Prostate gland (tissue), 2 donors: ENCODE results near the gene CASQ2. TPM values are rescaled to one million over a fixed set of nuclear protein-coding genes. Genes with fewer than 3 reads are reported as not detected.

Experiments used
- DNase-seq: peaks from one replicate; pipeline ENCODE4 v3.0.0-alpha.2; 2019; ENCODE audit warnings: low spot score
- H3K27ac ChIP-seq, 2 donors: fragments of 200-600 bp; sonication (generic); 2 replicates each; pipeline ENCODE4 v1.5.1; 2017 to 2019
- H3K27me3 ChIP-seq: fragments of 200-600 bp; sonication (generic); replicated peaks from 2 replicates; pipeline ENCODE4 v1.5.1; 2019; ENCODE audit not compliant: insufficient read depth
- H3K36me3 ChIP-seq, 2 donors: fragments of 200-600 bp; sonication (generic); 1 replicate in 1 of 2; 2 replicates in 1 of 2; pipeline versions ENCODE4 v1.5.1 to v1.8.1; 2017 to 2019
- H3K4me1 ChIP-seq: fragments of 200-600 bp; sonication (generic); replicated peaks from 2 replicates; pipeline ENCODE4 v1.5.1; 2019
- H3K4me3 ChIP-seq, 2 donors: fragments of 200-600 bp; sonication (generic); 2 replicates each; pipeline ENCODE4 v1.5.1; 2017 to 2019
- H3K9me3 ChIP-seq: fragments of 200-600 bp; sonication (generic); 2 replicates; pipeline ENCODE4 v1.5.1; 2017
- CTCF ChIP-seq, 4 experiments: fragments of 200-600 bp in 2 of 4; fragments of 450-650 bp in 2 of 4; sonication (generic) in 2 of 4; IDR thresholded peaks; 1 replicate in 3 of 4; 2 replicates in 1 of 4; pipeline ENCODE4 v1.5.1; 2016 to 2019; ENCODE audit warnings: antibody characterized with exemption in 4 of 4, mild to moderate bottlenecking in 2 of 4, moderate library complexity in 2 of 4
- POLR2A ChIP-seq: fragments of 450-650 bp; IDR thresholded peaks from one replicate; pipeline ENCODE4 v1.6.1; 2016; ENCODE audit warnings: antibody characterized with exemption, mild to moderate bottlenecking
- POLR2AphosphoS5 ChIP-seq: sonication (generic); formaldehyde crosslinking; IDR thresholded peaks from one replicate; pipeline ENCODE4 v1.6.1; 2017; ENCODE audit warnings: antibody characterized with exemption
- WGBS: methylation state at CpG from one replicate; pipeline ENCODE4 v1.1.5; 2018; 5-methylcytosine and 5-hydroxymethylcytosine counted together
- intact Hi-C: fragments of 100-400 bp; cut with DNase I; formaldehyde crosslinking; loops from one replicate; pipeline ENCODE4 v1.14.2; 2022
- total RNA-seq, 2 donors: library from RNA; depleted of rRNA; stranded (reverse); fragments of >200 nt; gene quantifications; one replicate each; pipeline ENCODE4 v1.1.0, GENCODE V29; 2016

CASQ2 gene
- total RNA-seq, 2 donors from 2014 or later, result 6.4 to 6.6 TPM

DNA sequence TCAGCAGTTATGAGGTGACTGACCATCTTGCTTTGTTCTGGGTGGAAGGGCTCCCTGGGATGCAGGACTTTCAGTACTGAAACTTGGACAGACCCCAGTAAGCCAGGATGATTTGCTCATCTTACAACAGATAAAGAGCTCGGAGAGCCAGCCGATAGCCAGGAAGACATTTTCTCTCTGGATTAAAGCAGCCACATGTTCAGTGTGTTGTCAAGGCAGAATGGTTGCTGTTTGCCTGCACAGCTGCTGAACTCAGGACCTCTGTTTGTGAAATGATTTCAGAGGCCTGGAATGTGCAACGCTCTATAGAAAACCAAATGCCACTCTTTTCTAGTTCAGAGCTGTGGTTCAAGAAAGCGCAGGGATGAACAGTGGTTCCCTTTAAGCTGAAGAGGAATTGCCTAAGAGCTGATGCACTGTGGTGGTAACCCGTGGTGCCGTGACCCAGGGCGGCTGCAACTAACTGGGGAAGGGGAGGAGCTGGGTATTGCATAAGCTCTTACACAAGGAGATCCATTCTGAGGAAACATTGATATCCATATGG, 40.7 kb downstream of the CASQ2 start:
- intact Hi-C loops, result no loop called here
- no peaks in the 10 kb centered on the region for H3K9me3 ChIP-seq
- H3K4me1 ChIP-seq, result peaks cover 3% of the 10 kb centered on the region
- no peak overlapping the region for H3K27ac ChIP-seq
- no peak for DNase-seq
- WGBS, result 57% methylated on average over 7 of the region's 7 CpGs
- TF ChIP-seq POLR2A (no peak), CTCF (IDR thresholded peaks at IDR 0.05) (no peak), POLR2AphosphoS5 (no peak)
- H3K36me3 ChIP-seq, result no peaks in the 10 kb centered on the region
- H3K27me3 ChIP-seq, result no peaks in the 10 kb centered on the region
- no peak overlapping the region for H3K4me3 ChIP-seq

GRCh38 chr1:115726570-115726969, 41.9 kb downstream of the CASQ2 start:
- TF ChIP-seq POLR2A, result no peak
- no peak for TF ChIP-seq POLR2AphosphoS5
- TF ChIP-seq CTCF (IDR thresholded peaks at IDR 0.05), result no peak

DNA sequence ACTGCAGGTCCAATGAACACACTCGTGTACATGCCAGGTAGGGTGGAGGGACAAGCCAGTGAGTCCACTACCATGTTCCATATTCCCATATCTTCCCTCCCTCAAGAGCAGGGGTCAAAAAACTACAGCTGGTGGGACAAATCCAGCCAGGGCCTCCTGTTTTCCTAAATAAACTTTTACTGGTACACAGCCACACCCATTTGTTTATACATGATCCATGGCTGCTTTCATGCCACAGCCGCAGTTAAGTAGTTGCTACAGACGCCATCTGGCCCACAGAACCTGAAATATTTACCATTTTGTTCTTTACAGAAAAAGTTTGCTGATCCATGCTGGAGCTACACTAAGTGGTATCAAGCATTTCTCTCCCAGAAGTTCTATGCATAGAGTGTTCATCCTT, 42.4 kb downstream of the CASQ2 start:
- H3K9me3 ChIP-seq, result no peaks in the 10 kb centered on the region
- H3K27ac ChIP-seq, result no peak overlapping the region
- no peak for TF ChIP-seq CTCF (IDR thresholded peaks at IDR 0.05)
- H3K4me3 ChIP-seq, result no peak overlapping the region
- DNase-seq, result no peak
- H3K27me3 ChIP-seq, result no peaks in the 10 kb centered on the region
- peaks cover 3% of the 10 kb centered on the region for H3K4me1 ChIP-seq
- intact Hi-C loops, result no loop called here
- 71% methylated on average over 3 of the region's 3 CpGs for WGBS
- no peaks in the 10 kb centered on the region for H3K36me3 ChIP-seq

More at GRCh38 chr1:115726570-115726969, 41.9 kb downstream of the CASQ2 start:
- Histone ChIP-seq H3K27me3 (no peaks in the 10 kb centered on the region), H3K4me3 (no peak overlapping the region), H3K36me3 (no peaks in the 10 kb centered on the region), H3K4me1 (peaks cover 3% of the 10 kb centered on the region), H3K9me3 (no peaks in the 10 kb centered on the region), H3K27ac (no peak overlapping the region)
- no peak for DNase-seq
- intact Hi-C loops, result no loop called here

DNA sequence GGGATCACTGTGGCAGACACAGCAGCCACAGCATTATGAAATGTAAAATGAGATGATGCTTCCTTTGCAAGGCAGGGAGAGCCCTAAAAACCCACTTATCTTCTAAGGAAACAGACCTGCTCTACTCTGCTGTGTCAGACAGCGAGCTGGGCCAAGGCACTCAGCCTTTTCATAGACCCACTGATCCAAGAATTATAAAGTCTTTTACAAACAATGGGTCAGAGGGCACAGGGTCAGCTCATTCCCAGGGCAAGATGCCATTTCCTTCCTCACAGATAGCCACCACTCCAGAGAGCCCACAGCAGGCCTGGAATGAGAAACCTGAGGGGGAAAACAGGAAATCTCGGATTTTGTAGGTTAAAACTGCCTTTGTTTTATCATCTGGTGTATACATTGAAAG, 42.9 kb downstream of the CASQ2 start:
- TF ChIP-seq POLR2AphosphoS5 (no peak), POLR2A (no peak)
- DNase-seq, result no peak

GRCh38 chr1:115723756-115724155, 44.8 kb downstream of the CASQ2 start:
- TF ChIP-seq CTCF (IDR thresholded peaks at IDR 0.05), result no peak
- no peak for TF ChIP-seq POLR2A
- TF ChIP-seq POLR2AphosphoS5, result no peak
- intact Hi-C loops, result no loop called here
- H3K36me3 ChIP-seq, result no peaks in the 10 kb centered on the region
- DNase-seq, result no peak
- H3K9me3 ChIP-seq, result no peaks in the 10 kb centered on the region
- WGBS, result 53% methylated on average over 5 of the region's 5 CpGs
- H3K27me3 ChIP-seq, result no peaks in the 10 kb centered on the region
- H3K4me1 ChIP-seq, result peaks cover 3% of the 10 kb centered on the region
- no peak overlapping the region for H3K4me3 ChIP-seq
- H3K27ac ChIP-seq, result no peak overlapping the region

More for the DNA sequence above, 42.9 kb downstream of the CASQ2 start:
- intact Hi-C loops, result no loop called here
- Histone ChIP-seq H3K9me3 (no peaks in the 10 kb centered on the region), H3K4me3 (no peak overlapping the region), H3K36me3 (no peaks in the 10 kb centered on the region), H3K4me1 (peaks cover 3% of the 10 kb centered on the region), H3K27me3 (no peaks in the 10 kb centered on the region), H3K27ac (no peak overlapping the region)
- WGBS, result 85% methylated on average over 2 of the region's 2 CpGs
